Esophagus muscularis mucosa (tissue), 4 donors: ENCODE results near the gene GSTT2.
"Not testable (repeated sequence)": the region's sequence is repeated elsewhere in the genome, so short reads cannot be mapped to it uniquely, and the experiment has no call there.

Experiments used
- EP300 ChIP-seq: sonication (generic); formaldehyde crosslinking; IDR thresholded peaks from one replicate; pipeline ENCODE4 v1.6.1; 2017; ENCODE audit warnings: antibody characterized with exemption
- POLR2AphosphoS5 ChIP-seq, 2 donors: sonication (generic); formaldehyde crosslinking; IDR thresholded peaks; one replicate each; pipeline ENCODE4 v1.6.1; 2017; ENCODE audit warnings: antibody characterized with exemption in 2 of 2
- TF ChIP-seq, protein P1 (sequence below), 3 experiments: fragments of 200-600 bp in 2 of 3; fragments of 450-650 bp in 1 of 3; sonication (generic) in 2 of 3; IDR thresholded peaks; one replicate each; pipeline ENCODE4 v1.5.1; 2017 to 2019; ENCODE audit warnings: antibody characterized with exemption in 3 of 3, mild to moderate bottlenecking in 2 of 3, moderate library complexity in 1 of 3

GRCh38 chr22:23955886-23956285 lies 24.0 kb upstream of the GSTT2 start:
- not testable (repeated sequence) for TF ChIP-seq POLR2AphosphoS5 (IDR thresholded peaks at IDR 0.05); EP300
- TF ChIP-seq, protein P1, sequence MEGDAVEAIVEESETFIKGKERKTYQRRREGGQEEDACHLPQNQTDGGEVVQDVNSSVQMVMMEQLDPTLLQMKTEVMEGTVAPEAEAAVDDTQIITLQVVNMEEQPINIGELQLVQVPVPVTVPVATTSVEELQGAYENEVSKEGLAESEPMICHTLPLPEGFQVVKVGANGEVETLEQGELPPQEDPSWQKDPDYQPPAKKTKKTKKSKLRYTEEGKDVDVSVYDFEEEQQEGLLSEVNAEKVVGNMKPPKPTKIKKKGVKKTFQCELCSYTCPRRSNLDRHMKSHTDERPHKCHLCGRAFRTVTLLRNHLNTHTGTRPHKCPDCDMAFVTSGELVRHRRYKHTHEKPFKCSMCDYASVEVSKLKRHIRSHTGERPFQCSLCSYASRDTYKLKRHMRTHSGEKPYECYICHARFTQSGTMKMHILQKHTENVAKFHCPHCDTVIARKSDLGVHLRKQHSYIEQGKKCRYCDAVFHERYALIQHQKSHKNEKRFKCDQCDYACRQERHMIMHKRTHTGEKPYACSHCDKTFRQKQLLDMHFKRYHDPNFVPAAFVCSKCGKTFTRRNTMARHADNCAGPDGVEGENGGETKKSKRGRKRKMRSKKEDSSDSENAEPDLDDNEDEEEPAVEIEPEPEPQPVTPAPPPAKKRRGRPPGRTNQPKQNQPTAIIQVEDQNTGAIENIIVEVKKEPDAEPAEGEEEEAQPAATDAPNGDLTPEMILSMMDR (IDR thresholded peaks at IDR 0.05), result not testable (repeated sequence)
